HepG2 (cell line): ENCODE measurements around the gene INSRR. TPM values are rescaled to one million over a fixed set of nuclear protein-coding genes. Genes with fewer than 3 reads are reported as not detected.

Experiments
- ATAC-seq: fragments of 200-7000 bp; cut with Tn5 transposase; 3 replicates; pipeline ENCODE4 v1.9.1; 2020; ENCODE audit warnings: mild to moderate bottlenecking, moderate library complexity
- BruUV-seq: library from RNA; stranded (reverse); fragments of 400-500 nt; replicated peaks from 2 replicates; lab custom pipeline; 2021; lab: Mats Ljungman, UMichigan
- CTCF ChIA-PET: fragments of 300-600 bp; formaldehyde crosslinking; extraction: SDS; loops from one replicate; lab custom pipeline; 2021; ENCODE audit warnings: low total read pairs, inconsistent platforms, low intra/inter-chr PET ratio; lab: Yijun Ruan, JAX
- POLR2A ChIA-PET: fragments of 350-600 bp; sonication (Branson Sonifier 250); formaldehyde crosslinking; loops from one replicate; lab custom pipeline; 2020; ENCODE audit warnings: antibody characterized with exemption, inconsistent platforms; lab: Yijun Ruan, JAX
- DNase-seq: peaks from one replicate; pipeline ENCODE4 v3.0.0-alpha.2; 2015; ENCODE audit warnings: low spot score
- FAIRE-seq: peaks from 3 replicates; lab custom pipeline; 2011; peaks lifted over from hg19 to GRCh38; lab: Jason Lieb, UNC
- H2AFZ ChIP-seq: one replicate; pipeline ENCODE4 v1.6.1; 2011; ENCODE audit warnings: low read length, inconsistent platforms
- H3K27ac ChIP-seq: fragments of 300-600 bp; 3 replicates; pipeline ENCODE4 v1.8.0; 2011; ENCODE audit warnings: mixed run types, mild to moderate bottlenecking, mixed read lengths, low read length, inconsistent platforms; ENCODE audit not compliant: insufficient read depth; ENCODE audit errors: extremely low read length
- H3K27me3 ChIP-seq, 2 experiments: fragments of 200-600 bp in 1 of 2; 2 replicates in 1 of 2; 3 replicates in 1 of 2; pipeline versions ENCODE4 v1.6.0 to v1.8.0; 2011; ENCODE audit warnings: low read length in 2 of 2, mild to moderate bottlenecking in 2 of 2, moderate library complexity in 2 of 2, inconsistent platforms in 1 of 2; ENCODE audit not compliant: insufficient read depth in 2 of 2, control insufficient read depth in 1 of 2
- H3K36me3 ChIP-seq, 2 experiments: fragments of 200-600 bp in 1 of 2; replicated peaks in 1 of 2; 2 replicates in 1 of 2; 3 replicates in 1 of 2; pipeline versions ENCODE4 v1.5.1 to v1.8.0; 2011; ENCODE audit warnings: low read length in 2 of 2, inconsistent platforms in 1 of 2; ENCODE audit not compliant: insufficient read depth in 2 of 2, control insufficient read depth in 1 of 2
- H3K4me1 ChIP-seq: 2 replicates; pipeline ENCODE4 v1.5.1; 2012; ENCODE audit warnings: low read length, inconsistent platforms; ENCODE audit not compliant: insufficient read depth
- H3K4me2 ChIP-seq: 2 replicates; pipeline ENCODE4 v1.6.0; 2011; ENCODE audit warnings: low read depth, low read length, inconsistent platforms
- H3K4me3 ChIP-seq, 3 experiments: fragments of 200-600 bp in 1 of 3; sonication (generic), shearing (Covaris generic) in 1 of 3; replicated peaks in 1 of 3; 2 replicates each; pipeline ENCODE4 v1.5.1; 2011 to 2016; ENCODE audit warnings: low read length in 3 of 3, inconsistent platforms in 2 of 3, low read depth in 2 of 3, mild to moderate bottlenecking in 2 of 3, control low read depth in 1 of 3, mixed read lengths in 1 of 3; ENCODE audit not compliant: insufficient read depth in 1 of 3
- H3K79me2 ChIP-seq: one replicate; pipeline ENCODE4 v1.6.1; 2011; ENCODE audit warnings: low read length, inconsistent platforms; ENCODE audit not compliant: insufficient read depth
- H3K9ac ChIP-seq: 2 replicates; pipeline ENCODE4 v1.6.0; 2011; ENCODE audit warnings: mild to moderate bottlenecking, low read depth, low read length, inconsistent platforms; ENCODE audit not compliant: insufficient read depth
- H3K9me3 ChIP-seq: 2 replicates; pipeline ENCODE4 v1.5.1; 2012; ENCODE audit warnings: mild to moderate bottlenecking, low read length
- H4K20me1 ChIP-seq: 2 replicates; pipeline ENCODE4 v1.6.0; 2011; ENCODE audit warnings: inconsistent platforms, mild to moderate bottlenecking, low read length, moderate library complexity; ENCODE audit not compliant: insufficient read depth
- BRF2 ChIP-seq: sonication (generic); formaldehyde crosslinking; IDR thresholded peaks from 2 replicates; pipeline ENCODE4 v1.8.1; 2022; ENCODE audit warnings: mild to moderate bottlenecking, missing genetic modification reagents
- ELF3 ChIP-seq: IDR thresholded peaks from 2 replicates; pipeline ENCODE4 v1.6.1; 2016; ENCODE audit warnings: missing genetic modification reagents, missing compliant biosample characterization
- HHEX ChIP-seq: IDR thresholded peaks from 2 replicates; pipeline ENCODE4 v1.6.1; 2016; ENCODE audit warnings: control low read depth
- HNF4A ChIP-seq: sonication (generic); formaldehyde crosslinking; IDR thresholded peaks from 2 replicates; pipeline ENCODE4 v1.4.0; 2020; ENCODE audit warnings: missing genetic modification reagents
- POLR2A ChIP-seq, 2 experiments: IDR thresholded peaks; 2 replicates each; pipeline ENCODE4 v1.6.1; 2011; ENCODE audit warnings: low read depth in 2 of 2, low read length in 2 of 2, mild to moderate bottlenecking in 1 of 2, moderate library complexity in 1 of 2; ENCODE audit not compliant: insufficient read depth in 1 of 2
- REXO4 ChIP-seq: sonication (generic); formaldehyde crosslinking; IDR thresholded peaks from 2 replicates; pipeline ENCODE4 v1.8.0; 2022; ENCODE audit warnings: missing genetic modification reagents, mild to moderate bottlenecking, borderline replicate concordance
- ZBTB1 ChIP-seq: sonication (generic); formaldehyde crosslinking; IDR thresholded peaks from 2 replicates; pipeline ENCODE4 v1.4.0; 2020; ENCODE audit warnings: missing genetic modification reagents, borderline replicate concordance
- ZBTB38 ChIP-seq: sonication (generic); formaldehyde crosslinking; IDR thresholded peaks from 2 replicates; pipeline ENCODE4 v1.5.1; 2020; ENCODE audit warnings: mild to moderate bottlenecking, missing genetic modification reagents
- ZNF235 ChIP-seq: sonication (generic); formaldehyde crosslinking; IDR thresholded peaks from 2 replicates; pipeline ENCODE4 v1.8.1; 2023; ENCODE audit warnings: mild to moderate bottlenecking, missing genetic modification reagents, borderline replicate concordance
- ZNF607 ChIP-seq: sonication (generic); formaldehyde crosslinking; IDR thresholded peaks from 2 replicates; pipeline ENCODE4 v1.5.1; 2020; ENCODE audit warnings: missing genetic modification reagents, mild to moderate bottlenecking, borderline replicate concordance
- WGBS: methylation state at CpG from one replicate; pipeline ENCODE4 v1.1.6; 2017; ENCODE audit warnings: low lambda C conversion rate; 5-methylcytosine and 5-hydroxymethylcytosine counted together
- in situ Hi-C: cut with HindIII; loops from 2 replicates; pipeline ENCODE4 v1.10.0; 2017; ENCODE audit warnings: low pct_unique_long_range_greater_than_20kb; ENCODE audit not compliant: extremely low pct_ligation_motif_present
- intact Hi-C: fragments of 100-400 bp; cut with micrococcal nuclease; formaldehyde crosslinking; loops from one replicate; pipeline ENCODE4 v1.10.0; 2022; ENCODE audit not compliant: unreplicated experiment
- polyA plus RNA-seq, 8 experiments: library from polyadenylated mRNA; depleted of rRNA in 3 of 8; stranded (reverse) in 7 of 8; unstranded in 1 of 8; fragments of >200 nt; fragmentation: Illumina TruSeq in 4 of 8; extraction: Trizol in 4 of 8; gene quantifications; 2 replicates each; pipeline versions ENCODE4 v1.2.1 to v1.2.3, GENCODE V29; 2011 to 2016; ENCODE audit warnings: low read depth in 4 of 8, missing spikeins in 1 of 8, mixed read lengths in 1 of 8; ENCODE audit not compliant: insufficient read depth in 1 of 8
- total RNA-seq, 5 experiments: library from RNA; depleted of rRNA; stranded (reverse); fragments of >200 nt; fragmentation: Illumina TruSeq; extraction: Trizol; gene quantifications; 2 replicates each; pipeline ENCODE4 v1.2.3, GENCODE V29; 2016; ENCODE audit warnings: low read depth in 1 of 5

INSRR gene
- total and polyA plus RNA-seq, 2 of the 13 experiments (the other 11 are each of a cell fraction or from before 2014, with no cell fraction given): not detected

- Histone ChIP-seq H3K79me2 (no peaks in the 10 kb centered on the region), H3K27me3 (peaks cover 2 to 39% of the 10 kb centered on the region in 2 experiments; a peak in 4 of 5 replicates), H3K27ac (no peak overlapping the region), H3K4me3 (no peak overlapping the region), H3K9me3 (no peaks in the 10 kb centered on the region), H3K9ac (no peak overlapping the region), H3K36me3 (no peaks in the 10 kb centered on the region), H2AFZ (no peak overlapping the region), H4K20me1 (no peaks in the 10 kb centered on the region), H3K4me2 (no peak overlapping the region), H3K4me1 (peaks cover 13% of the 10 kb centered on the region)
- CTCF ChIA-PET: no interaction called here
- BruUV-seq: no TSS peak
- POLR2A ChIA-PET: no interaction called here
- 0% methylated on average over 1 of the region's 1 CpG for WGBS
- intact Hi-C loops (no loop called here), in situ Hi-C loops (no loop called here)
- FAIRE-seq: no peak
- no peak for DNase-seq
- no peak for ATAC-seq
- TF ChIP-seq HNF4A (CRISPR knock-in tag): no peak
- TF ChIP-seq ZBTB1: no peak
- no peak for TF ChIP-seq REXO4 (CRISPR knock-in tag)
- no peak for TF ChIP-seq ELF3 (CRISPR knock-in tag)
- no peak for TF ChIP-seq POLR2A (IDR thresholded peaks at IDR 0.05; ENCODE audit: insufficient read depth in 1 of 2, low read depth in 2 of 2, low read length in 2 of 2)
- no peak for TF ChIP-seq HHEX (CRISPR knock-in tag)
- TF ChIP-seq BRF2: no peak
- no peak for TF ChIP-seq ZNF607 (CRISPR knock-in tag)
- TF ChIP-seq ZBTB38 (CRISPR knock-in tag): no peak
- no peak for TF ChIP-seq ZNF235
Observed at GRCh38 chr1:156826630-156827029, 32.3 kb downstream of the INSRR start.
